H54 (cell line): Measurements from ENCODE around the gene TMCC3.
"Not testable (repeated sequence)": the region's sequence is repeated elsewhere in the genome, so short reads cannot be mapped to it uniquely, and the experiment has no call there.

Source experiments
- DNase-seq: peaks from one replicate; pipeline ENCODE4 v3.0.0; 2011; ENCODE audit warnings: low spot score, mixed read lengths; ENCODE audit not compliant: insufficient read length
- FAIRE-seq: peaks from 3 replicates; lab custom pipeline; 2011; peaks lifted over from hg19 to GRCh38; lab: Jason Lieb, UNC
- POLR2A ChIP-seq: IDR thresholded peaks from 2 replicates; pipeline ENCODE4 v1.6.1; 2011; ENCODE audit warnings: low read depth, mild to moderate bottlenecking, low read length

Gene TMCC3

DNA sequence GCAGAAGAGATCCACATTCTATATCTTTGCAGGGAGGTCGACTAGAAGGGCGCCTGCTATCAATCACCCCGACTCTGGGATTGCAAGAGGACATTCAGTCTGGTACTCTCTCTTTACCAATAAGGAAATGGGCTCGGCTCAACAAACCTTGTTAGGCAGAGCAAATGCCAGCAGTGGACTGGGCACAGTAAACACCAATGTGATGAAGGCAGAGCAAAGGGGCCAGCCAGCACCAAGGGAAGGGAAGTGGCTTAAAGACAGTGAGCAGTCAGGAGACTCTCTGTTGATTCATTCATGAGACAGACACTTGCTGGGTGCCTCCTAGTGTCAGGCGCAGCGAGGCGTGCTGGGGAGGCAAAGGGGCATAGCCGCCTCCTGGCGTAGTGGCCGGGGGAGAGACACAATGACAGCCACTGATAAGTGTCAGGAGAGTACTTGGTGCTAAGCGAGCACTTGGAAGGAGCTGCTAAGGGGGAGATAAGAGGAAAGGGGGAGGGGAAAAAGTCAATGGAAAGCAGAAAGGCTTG lies 34.1 kb downstream of the TMCC3 start:
- FAIRE-seq, result peak; percentile 87
- no peak for TF ChIP-seq POLR2A
- DNase-seq, result peak; percentile 26

DNA sequence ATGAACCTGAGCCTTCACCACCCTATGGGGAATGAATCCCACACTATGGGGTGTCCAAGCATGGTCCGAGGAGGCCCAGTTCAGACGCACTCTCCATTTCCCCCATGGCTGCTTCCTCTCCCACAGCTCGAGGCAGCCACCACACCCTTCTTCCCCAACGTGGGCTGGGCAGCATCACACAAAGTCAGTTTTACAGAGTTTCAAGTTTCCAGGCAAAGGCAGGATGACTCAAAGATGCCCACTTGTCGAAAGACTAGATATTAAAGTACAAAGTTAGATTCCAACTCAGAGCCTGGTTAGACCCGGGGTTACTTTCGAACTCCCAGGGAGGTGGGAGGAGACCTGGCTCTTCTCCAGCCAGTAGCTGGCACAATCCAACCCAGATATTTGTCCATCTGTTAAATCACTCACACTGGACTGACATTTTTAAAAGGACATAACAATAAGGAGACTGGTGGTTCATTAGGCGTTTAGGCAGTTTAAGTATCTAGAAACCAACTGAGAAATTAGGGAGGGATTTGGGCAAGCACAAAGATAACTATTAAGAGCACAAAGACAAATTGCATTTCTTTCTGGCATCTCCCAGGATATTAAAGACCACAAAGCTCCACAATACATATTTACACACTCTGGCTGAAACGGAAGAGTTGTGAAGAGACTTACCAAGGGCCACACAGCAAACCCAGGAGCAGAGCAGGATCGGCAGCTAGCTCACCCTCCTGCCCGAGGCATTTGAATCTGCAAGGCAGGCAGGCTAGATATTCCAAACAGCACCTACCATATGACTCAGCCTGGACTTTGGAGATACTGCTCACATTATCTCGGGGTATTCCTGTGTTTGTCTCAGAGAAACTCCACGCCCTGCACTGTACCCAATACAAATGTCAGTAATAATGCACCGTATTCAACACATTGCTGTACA lies 34.8 kb downstream of the TMCC3 start:
- TF ChIP-seq POLR2A, result no peak
- DNase-seq, result peak; percentile 28
- FAIRE-seq, result peak; percentile 75

GRCh38 chr12:94614288-94614721 lies 36.1 kb downstream of the TMCC3 start:
- FAIRE-seq (no peak), DNase-seq (no peak)
- TF ChIP-seq POLR2A, result no peak

DNA sequence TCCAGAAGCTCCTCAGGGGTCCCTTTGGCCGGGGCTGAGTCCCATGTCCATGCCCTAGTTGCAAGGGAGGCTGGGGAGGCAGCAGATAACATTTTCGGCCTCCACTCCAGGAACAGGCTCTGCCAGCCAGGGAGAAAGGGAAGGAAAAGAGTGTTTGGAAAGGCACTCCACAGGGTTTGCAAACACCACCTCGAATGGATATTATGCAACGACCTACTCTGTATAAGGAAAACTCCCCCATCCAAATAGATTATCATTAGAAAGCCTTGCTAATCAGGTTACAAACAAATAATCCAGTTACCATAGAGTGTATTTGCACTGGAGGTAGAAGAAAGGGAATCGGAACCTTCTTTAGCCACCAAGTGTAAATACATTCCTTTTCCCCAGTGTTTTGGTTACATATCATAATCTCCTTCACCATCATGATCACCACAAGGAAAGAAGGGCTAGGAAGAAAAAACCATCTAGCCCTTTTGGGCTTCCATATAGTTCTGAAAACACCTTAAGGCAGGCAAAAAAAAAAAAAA lies 40.4 kb downstream of the TMCC3 start:
- TF ChIP-seq POLR2A, result no peak
- no peak for DNase-seq
- FAIRE-seq, result no peak

DNA sequence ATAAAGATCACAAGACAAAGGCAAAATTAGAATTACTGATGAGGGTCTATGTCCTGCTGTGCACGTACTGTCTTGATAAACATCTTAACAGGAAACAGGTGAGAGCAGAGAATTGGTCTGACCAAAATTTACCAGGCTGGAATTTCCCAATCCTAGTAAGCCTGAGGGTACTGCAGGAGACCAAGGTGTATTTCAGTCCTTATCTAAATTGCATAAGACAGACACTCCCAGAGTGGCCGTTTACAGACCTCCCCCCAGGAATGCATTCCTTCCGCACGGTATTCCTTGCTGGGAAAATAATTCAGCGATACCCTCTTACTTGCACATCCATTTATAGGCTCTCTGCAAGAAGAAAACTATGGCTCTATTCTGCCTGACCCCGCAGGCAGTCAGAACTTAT lies 43.5 kb downstream of the TMCC3 start:
- not testable (repeated sequence) for FAIRE-seq, DNase-seq

DNA sequence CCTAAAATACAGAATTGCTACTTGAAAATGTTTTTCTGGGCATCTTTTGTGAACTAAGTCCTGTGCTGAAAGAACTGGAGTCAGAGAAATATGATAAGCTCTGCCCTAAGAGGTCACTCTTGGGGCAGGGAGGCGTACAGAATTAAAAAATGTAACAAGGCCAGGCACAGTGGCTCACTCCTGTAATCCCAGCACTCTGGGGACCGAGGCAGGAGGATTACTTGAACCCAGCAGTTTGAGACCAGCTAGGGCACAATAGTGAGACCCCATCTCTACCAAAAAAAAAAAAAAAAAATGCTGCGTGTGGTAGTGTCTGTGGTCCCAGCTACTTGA lies 46.0 kb downstream of the TMCC3 start:
- no peak for FAIRE-seq
- no peak for TF ChIP-seq POLR2A

DNA sequence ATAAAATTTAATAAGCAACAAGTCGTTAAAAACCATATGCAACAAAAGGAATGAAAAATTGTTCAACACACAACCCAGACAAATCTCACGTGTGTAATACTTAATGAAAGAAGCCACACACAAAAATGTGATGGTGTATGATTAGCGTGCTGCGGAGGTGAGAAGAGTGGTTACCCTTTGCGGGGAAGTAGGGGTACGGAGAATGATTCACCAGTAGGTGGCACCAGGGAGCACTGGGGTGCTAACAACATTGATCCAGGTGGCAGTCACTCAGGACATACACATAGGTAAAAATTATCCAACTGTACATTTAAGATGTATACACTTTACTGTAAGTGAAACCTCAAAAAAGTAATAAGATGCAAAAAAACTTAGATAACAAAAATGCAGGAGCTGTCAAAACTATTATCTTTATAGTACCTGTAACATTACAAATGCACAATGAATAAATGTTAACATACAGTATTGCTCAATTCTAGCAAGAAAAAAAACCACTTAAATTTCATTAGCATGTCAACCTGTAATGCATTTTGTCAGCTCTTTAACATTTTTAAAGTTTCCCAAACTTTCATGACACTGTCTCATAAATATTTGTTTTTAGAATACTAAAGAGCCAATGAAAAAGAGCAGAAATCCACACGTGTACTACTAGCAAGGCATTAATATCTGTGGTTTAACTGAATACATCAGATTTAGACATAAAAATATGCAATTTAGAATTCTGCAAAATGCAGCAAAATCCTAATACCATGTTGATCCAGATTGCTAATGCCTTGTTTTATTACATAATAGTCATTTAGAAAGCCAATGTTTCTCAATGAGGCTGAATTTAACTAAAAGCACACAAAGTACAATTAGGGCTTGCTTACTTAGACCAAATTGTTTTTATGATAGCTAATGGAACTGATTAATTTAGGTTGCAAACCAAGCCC lies 46.7 kb downstream of the TMCC3 start:
- FAIRE-seq (no peak), DNase-seq (no peak)
- no peak for TF ChIP-seq POLR2A

More for the DNA sequence above, 46.0 kb downstream of the TMCC3 start:
- DNase-seq, result no peak

DNA sequence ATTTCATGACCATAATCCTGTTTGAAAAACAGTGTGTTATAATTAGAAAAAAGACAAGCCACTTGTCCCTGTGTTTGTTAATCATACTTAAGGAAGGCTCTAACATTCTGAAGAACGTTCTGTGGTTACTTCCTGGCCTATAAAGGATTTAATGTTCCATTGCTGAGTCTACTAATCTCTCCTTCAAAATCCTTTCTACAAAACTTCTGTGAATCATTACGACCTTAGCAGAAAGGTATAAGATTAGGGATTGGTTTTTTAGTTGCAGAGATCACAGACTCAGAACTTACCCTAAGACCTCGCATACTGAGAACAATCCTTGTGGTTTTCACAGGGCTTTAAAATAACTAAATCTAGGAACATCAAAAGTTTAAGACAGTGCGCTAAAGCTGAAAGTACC lies 48.3 kb downstream of the TMCC3 start:
- no peak for FAIRE-seq

GRCh38 chr12:94601307-94601706 lies 49.0 kb downstream of the TMCC3 start:
- DNase-seq, FAIRE-seq: not testable (repeated sequence)

More for the DNA sequence above, 48.3 kb downstream of the TMCC3 start:
- no peak for DNase-seq
- no peak for TF ChIP-seq POLR2A

DNA sequence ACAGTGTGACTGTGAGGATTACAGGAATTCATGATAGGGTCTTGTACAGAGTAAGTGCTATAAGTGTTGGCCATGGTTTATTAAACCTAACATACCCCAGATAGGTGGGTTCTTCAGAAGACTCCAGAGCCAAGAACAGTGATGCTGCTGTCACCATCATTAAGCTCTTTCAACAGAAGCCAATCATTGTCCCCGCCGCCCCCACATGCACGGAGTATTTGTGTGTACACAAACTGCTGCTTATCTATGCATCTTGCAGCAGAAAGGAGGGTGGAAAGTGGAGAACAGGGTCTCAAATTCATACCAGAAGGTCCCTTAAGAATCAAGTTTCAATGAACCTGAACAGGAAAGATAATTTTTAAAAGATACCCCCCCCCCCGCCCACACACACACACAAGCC lies 51.2 kb downstream of the TMCC3 start:
- TF ChIP-seq POLR2A, result no peak
- DNase-seq (no peak), FAIRE-seq (no peak)

DNA sequence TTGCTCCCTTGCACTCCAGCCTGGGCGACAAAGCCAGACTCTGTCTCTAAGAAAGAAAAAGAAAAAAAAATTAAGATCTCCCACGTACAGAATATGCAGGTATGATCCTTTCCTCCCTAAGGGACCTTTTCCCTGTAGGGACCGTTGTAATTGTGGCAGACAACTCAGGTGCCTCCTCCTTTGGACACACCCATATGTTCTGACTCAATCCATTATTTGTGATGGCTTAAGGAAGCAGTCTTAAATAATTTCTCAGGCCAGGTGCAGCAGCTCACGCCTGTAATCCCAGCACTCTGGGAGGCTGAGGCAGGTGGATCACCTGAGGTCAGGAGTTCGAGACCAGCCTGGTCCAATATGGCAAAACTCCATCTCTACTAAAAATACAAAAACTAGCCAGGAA lies 53.1 kb downstream of the TMCC3 start:
- FAIRE-seq (no peak), DNase-seq (no peak)
- TF ChIP-seq POLR2A, result no peak

GRCh38 chr12:94596596-94596995 lies 53.8 kb downstream of the TMCC3 start:
- no peak for TF ChIP-seq POLR2A
- FAIRE-seq (no peak), DNase-seq (no peak)

- DNase-seq (no peak), FAIRE-seq (no peak)
- TF ChIP-seq POLR2A, result no peak
Measured at GRCh38 chr12:94595152-94595551, 55.2 kb downstream of the TMCC3 start.

- DNase-seq (no peak), FAIRE-seq (no peak)
- no peak for TF ChIP-seq POLR2A
Measured at GRCh38 chr12:94594443-94594825, 55.9 kb downstream of the TMCC3 start.
